22Rv1 (cell line): ENCODE measurements around the gene BCL11A.

Experiments
- H3K27ac ChIP-seq: fragments of 450-650 bp; 2 replicates; pipeline ENCODE4 v1.5.1; 2017
- CTCF ChIP-seq: fragments of 450-650 bp; IDR thresholded peaks from 2 replicates; pipeline ENCODE4 v1.5.1; 2017; ENCODE audit warnings: mild to moderate bottlenecking
- ZFX ChIP-seq: fragments of 450-650 bp; IDR thresholded peaks from 2 replicates; pipeline ENCODE4 v1.6.1; 2017; ENCODE audit warnings: antibody characterized with exemption, borderline replicate concordance

The BCL11A gene

GRCh38 chr2:60463249-60463648, 90.2 kb downstream of the BCL11A start:
- no peak for TF ChIP-seq CTCF
- no peak for TF ChIP-seq ZFX
- H3K27ac ChIP-seq = no peak overlapping the region

GRCh38 chr2:60461421-60462108, 91.9 kb downstream of the BCL11A start:
- no peak for TF ChIP-seq CTCF
- TF ChIP-seq ZFX = no peak
- H3K27ac ChIP-seq = no peak overlapping the region

- no peak for TF ChIP-seq CTCF
- H3K27ac ChIP-seq = no peak overlapping the region
Measured at GRCh38 chr2:60460577-60461420, 92.7 kb downstream of the BCL11A start.

- TF ChIP-seq ZFX (no peak), CTCF (no peak)
- no peak overlapping the region for H3K27ac ChIP-seq
Measured at GRCh38 chr2:60459851-60460250, 93.6 kb downstream of the BCL11A start.

- TF ChIP-seq ZFX = no peak
- TF ChIP-seq CTCF = no peak
- no peak overlapping the region for H3K27ac ChIP-seq
Measured at GRCh38 chr2:60456115-60456770, 97.2 kb downstream of the BCL11A start.

- TF ChIP-seq CTCF = no peak
- no peak for TF ChIP-seq ZFX
- H3K27ac ChIP-seq = no peak overlapping the region
Measured at GRCh38 chr2:60453872-60454271, 99.6 kb downstream of the BCL11A start.
